Measurements from ENCODE around the gene METTL15. TPM values are rescaled to one million over a fixed set of nuclear protein-coding genes. Genes with fewer than 3 reads are reported as not detected.
"Not testable (repeated sequence)": the region's sequence is repeated elsewhere in the genome, so short reads cannot be mapped to it uniquely, and the experiment has no call there.

The METTL15 gene
- total RNA-seq, 2 experiments from 2014 or later: 18.0 to 19.8 TPM

- no peaks in the 10 kb centered on the region for H3K4me1 Mint-ChIP-seq (ENCODE audit: low read depth)
- DNase-seq: no peak
- no peak overlapping the region for H3K27ac Mint-ChIP-seq
- H3K4me3 Mint-ChIP-seq: no peak overlapping the region
- no peaks in the 10 kb centered on the region for H3K9me3 Mint-ChIP-seq
- H3K36me3 Mint-ChIP-seq (ENCODE audit: low read depth): peaks cover 13% of the 10 kb centered on the region
- CTCF ChIA-PET: no interaction called here
- no peaks in the 10 kb centered on the region for H3K27me3 Mint-ChIP-seq (ENCODE audit: low read depth)
- intact Hi-C loops (cut with micrococcal nuclease): no loop called here
Measured at GRCh38 chr11:28099715-28100114, 8.5 kb upstream of the METTL15 start.

- H3K9me3 Mint-ChIP-seq: no peaks in the 10 kb centered on the region
- intact Hi-C loops (cut with micrococcal nuclease): no loop called here
- peaks cover 9% of the 10 kb centered on the region for H3K36me3 Mint-ChIP-seq (ENCODE audit: low read depth)
- H3K27me3 Mint-ChIP-seq (ENCODE audit: low read depth): no peaks in the 10 kb centered on the region
- H3K27ac Mint-ChIP-seq: no peak overlapping the region
- CTCF ChIA-PET: no interaction called here
- peaks cover 2% of the 10 kb centered on the region for H3K4me1 Mint-ChIP-seq (ENCODE audit: low read depth)
- no peak overlapping the region for H3K4me3 Mint-ChIP-seq
- no peak for DNase-seq
Measured at GRCh38 chr11:28100665-28101064, 7.5 kb upstream of the METTL15 start.

- H3K36me3 Mint-ChIP-seq (ENCODE audit: low read depth); H3K9me3 Mint-ChIP-seq: not testable (repeated sequence)
Measured at GRCh38 chr11:28102300-28102699, 5.9 kb upstream of the METTL15 start.

GRCh38 chr11:28104425-28104824, 3.8 kb upstream of the METTL15 start:
- H3K4me3 Mint-ChIP-seq: no peak overlapping the region
- intact Hi-C loops (cut with micrococcal nuclease): no loop called here

More at GRCh38 chr11:28102300-28102699, 5.9 kb upstream of the METTL15 start:
- H3K27me3 Mint-ChIP-seq (ENCODE audit: low read depth); H3K27ac Mint-ChIP-seq; H3K4me1 Mint-ChIP-seq (ENCODE audit: low read depth); DNase-seq; CTCF ChIA-PET; intact Hi-C loops (cut with micrococcal nuclease); H3K4me3 Mint-ChIP-seq: not testable (repeated sequence)

GRCh38 chr11:28104984-28105383, 3.2 kb upstream of the METTL15 start:
- intact Hi-C loops (cut with micrococcal nuclease): loop anchor here (5.0 kb wide), 1 partner anchor 743 kb away; the partner anchor contains the start of gene CCDC34
- no peak overlapping the region for H3K27ac Mint-ChIP-seq
- no peak overlapping the region for H3K4me3 Mint-ChIP-seq
- no peaks in the 10 kb centered on the region for H3K27me3 Mint-ChIP-seq (ENCODE audit: low read depth)
- no peak for DNase-seq
- peaks cover 6% of the 10 kb centered on the region for H3K36me3 Mint-ChIP-seq (ENCODE audit: low read depth)
- H3K4me1 Mint-ChIP-seq (ENCODE audit: low read depth): peaks cover 19% of the 10 kb centered on the region
- CTCF ChIA-PET: no interaction called here
- H3K9me3 Mint-ChIP-seq: no peaks in the 10 kb centered on the region

More at GRCh38 chr11:28104425-28104824, 3.8 kb upstream of the METTL15 start:
- Mint-ChIP-seq H3K4me1 (ENCODE audit: low read depth) (peaks cover 13% of the 10 kb centered on the region), H3K36me3 (ENCODE audit: low read depth) (peaks cover 6% of the 10 kb centered on the region), H3K27me3 (ENCODE audit: low read depth) (no peaks in the 10 kb centered on the region), H3K27ac (no peak overlapping the region), H3K9me3 (no peaks in the 10 kb centered on the region)
- CTCF ChIA-PET: no interaction called here
- DNase-seq: no peak

- CTCF ChIA-PET: no interaction called here
- DNase-seq: no peak
- peaks cover 6% of the 10 kb centered on the region for H3K36me3 Mint-ChIP-seq (ENCODE audit: low read depth)
- intact Hi-C loops (cut with micrococcal nuclease): loop anchor here (5.0 kb wide), 1 partner anchor 744 kb away; the partner anchor contains the start of gene CCDC34
- H3K4me3 Mint-ChIP-seq: peak overlapping the region; percentile 71
- H3K27ac Mint-ChIP-seq: no peak overlapping the region
- H3K9me3 Mint-ChIP-seq: no peaks in the 10 kb centered on the region
- H3K27me3 Mint-ChIP-seq (ENCODE audit: low read depth): no peaks in the 10 kb centered on the region
- peaks cover 23% of the 10 kb centered on the region for H3K4me1 Mint-ChIP-seq (ENCODE audit: low read depth)
Measured at GRCh38 chr11:28105869-28106268, 2.3 kb upstream of the METTL15 start.

- CTCF ChIA-PET: interaction anchor here (1.3 kb wide), 1 partner anchor 27 kb away, joined by 4 read pairs; no protein-coding TSS in a partner anchor
- Mint-ChIP-seq H3K36me3 (ENCODE audit: low read depth) (peaks cover 6% of the 10 kb centered on the region), H3K4me1 (ENCODE audit: low read depth) (peaks cover 26% of the 10 kb centered on the region), H3K27me3 (ENCODE audit: low read depth) (no peaks in the 10 kb centered on the region), H3K27ac (no peak overlapping the region), H3K9me3 (no peaks in the 10 kb centered on the region), H3K4me3 (peak overlapping the region; percentile 71)
- intact Hi-C loops (cut with micrococcal nuclease): loop anchor here (5.0 kb wide), 1 partner anchor 744 kb away; the partner anchor contains the start of gene CCDC34
- DNase-seq: no peak
Measured at GRCh38 chr11:28106353-28107043, 1.7 kb upstream of the METTL15 start.

GRCh38 chr11:28107191-28107749, 918 bp upstream of the METTL15 start:
- Mint-ChIP-seq H3K4me3 (peak overlapping the region; percentile 99), H3K36me3 (ENCODE audit: low read depth) (peaks cover 12% of the 10 kb centered on the region), H3K27me3 (ENCODE audit: low read depth) (no peaks in the 10 kb centered on the region), H3K9me3 (no peaks in the 10 kb centered on the region), H3K4me1 (ENCODE audit: low read depth) (peaks cover 33% of the 10 kb centered on the region), H3K27ac (peak overlapping the region; percentile 98)
- intact Hi-C loops (cut with micrococcal nuclease): loop anchor here (5.0 kb wide), 1 partner anchor 745 kb away; the partner anchor contains the start of gene CCDC34
- DNase-seq: no peak
- CTCF ChIA-PET: interaction anchor here (1.3 kb wide), 2 partner anchors 28 to 32 kb away, joined by 4 read pairs; no protein-coding TSS in a partner anchor

- peak overlapping the region; percentile 99 for H3K4me3 Mint-ChIP-seq
- no peaks in the 10 kb centered on the region for H3K9me3 Mint-ChIP-seq
- H3K27me3 Mint-ChIP-seq (ENCODE audit: low read depth): no peaks in the 10 kb centered on the region
- CTCF ChIA-PET: no interaction called here
- peaks cover 18% of the 10 kb centered on the region for H3K36me3 Mint-ChIP-seq (ENCODE audit: low read depth)
- peak overlapping the region; percentile 98 for H3K27ac Mint-ChIP-seq
- peaks cover 33% of the 10 kb centered on the region for H3K4me1 Mint-ChIP-seq (ENCODE audit: low read depth)
- intact Hi-C loops (cut with micrococcal nuclease): loop anchor here (1.0 to 5.0 kb wide), 3 partner anchors 408 to 747 kb away; partner anchors contain the start of genes BDNF, CCDC34 and LIN7C
- no peak for DNase-seq
Measured at GRCh38 chr11:28108958-28109357, 770 bp downstream of the METTL15 start.

GRCh38 chr11:28110108-28110820, 2.1 kb downstream of the METTL15 start:
- Mint-ChIP-seq H3K9me3 (no peaks in the 10 kb centered on the region), H3K27me3 (ENCODE audit: low read depth) (no peaks in the 10 kb centered on the region), H3K4me3 (peak overlapping the region; percentile 99), H3K36me3 (ENCODE audit: low read depth) (peaks cover 25% of the 10 kb centered on the region), H3K27ac (peak overlapping the region; percentile 77), H3K4me1 (ENCODE audit: low read depth) (peaks cover 33% of the 10 kb centered on the region)
- CTCF ChIA-PET: interaction anchor here (0.7 kb wide), 1 partner anchor 9 kb away, joined by 3 read pairs; no protein-coding TSS in a partner anchor
- intact Hi-C loops (cut with micrococcal nuclease): no loop called here
- DNase-seq: peak; percentile 68

- peak overlapping the region; percentile 99 for H3K4me3 Mint-ChIP-seq
- H3K9me3 Mint-ChIP-seq: no peaks in the 10 kb centered on the region
- CTCF ChIA-PET: no interaction called here
- H3K36me3 Mint-ChIP-seq (ENCODE audit: low read depth): peaks cover 25% of the 10 kb centered on the region
- DNase-seq: no peak
- H3K27me3 Mint-ChIP-seq (ENCODE audit: low read depth): no peaks in the 10 kb centered on the region
- H3K4me1 Mint-ChIP-seq (ENCODE audit: low read depth): peaks cover 35% of the 10 kb centered on the region
- intact Hi-C loops (cut with micrococcal nuclease): no loop called here
- peak overlapping the region; percentile 77 for H3K27ac Mint-ChIP-seq
Measured at GRCh38 chr11:28110821-28111200, 2.6 kb downstream of the METTL15 start.

- Mint-ChIP-seq H3K36me3 (ENCODE audit: low read depth) (peaks cover 27% of the 10 kb centered on the region), H3K4me3 (no peak overlapping the region), H3K9me3 (no peaks in the 10 kb centered on the region), H3K4me1 (ENCODE audit: low read depth) (peaks cover 38% of the 10 kb centered on the region), H3K27me3 (ENCODE audit: low read depth) (no peaks in the 10 kb centered on the region), H3K27ac (no peak overlapping the region)
- DNase-seq: no peak
- intact Hi-C loops (cut with micrococcal nuclease): no loop called here
- CTCF ChIA-PET: interaction anchor here (1.1 kb wide), 1 partner anchor 10 kb away, joined by 3 read pairs; no protein-coding TSS in a partner anchor
Measured at GRCh38 chr11:28114116-28114515, 5.9 kb downstream of the METTL15 start.
